AG10803 (cell line): ENCODE data around the gene PSMC1.

Source experiments
- DNase-seq: peaks from one replicate; pipeline ENCODE4 v3.0.0; 2010; ENCODE audit warnings: low read depth
- H3K4me3 ChIP-seq: 2 replicates; pipeline ENCODE4 v1.5.1; 2011; ENCODE audit warnings: mild to moderate bottlenecking, low read length, control low read depth
- CTCF ChIP-seq: conservative IDR thresholded peaks from 2 replicates; pipeline ENCODE4 v1.5.1; 2011; ENCODE audit warnings: mild to moderate bottlenecking, low read length, control low read depth, inconsistent platforms

The PSMC1 gene

GRCh38 chr14:90295870-90296516 is 39.6 kb downstream of the PSMC1 start:
- no peak for DNase-seq
- no peak overlapping the region for H3K4me3 ChIP-seq
- TF ChIP-seq CTCF: no peak

- TF ChIP-seq CTCF: no peak
- no peak for DNase-seq
- H3K4me3 ChIP-seq: no peak overlapping the region
Observed at GRCh38 chr14:90296641-90297040, 40.3 kb downstream of the PSMC1 start.

GRCh38 chr14:90297876-90298629 is 41.7 kb downstream of the PSMC1 start:
- no peak overlapping the region for H3K4me3 ChIP-seq
- TF ChIP-seq CTCF: no peak
- DNase-seq: no peak

GRCh38 chr14:90299408-90299807 is 43.1 kb downstream of the PSMC1 start:
- H3K4me3 ChIP-seq: no peak overlapping the region
- no peak for DNase-seq
- TF ChIP-seq CTCF: no peak

- peak; percentile 44 for DNase-seq
- TF ChIP-seq CTCF: no peak
- H3K4me3 ChIP-seq: no peak overlapping the region
Observed at GRCh38 chr14:90300611-90301047, 44.3 kb downstream of the PSMC1 start.

- TF ChIP-seq CTCF: no peak
- H3K4me3 ChIP-seq: no peak overlapping the region
Observed at GRCh38 chr14:90301122-90301521, 44.8 kb downstream of the PSMC1 start.

GRCh38 chr14:90301668-90302090 is 45.3 kb downstream of the PSMC1 start:
- TF ChIP-seq CTCF: peak; percentile 66
- peak; percentile 69 for DNase-seq
- no peak overlapping the region for H3K4me3 ChIP-seq

More at GRCh38 chr14:90301122-90301521, 44.8 kb downstream of the PSMC1 start:
- DNase-seq: no peak
